Thyroid gland (tissue), 4 donors: ENCODE measurements around the gene PRKCZ. TPM values are rescaled to one million over a fixed set of nuclear protein-coding genes. Genes with fewer than 3 reads are reported as not detected.

Source experiments
- DNase-seq, 2 donors: peaks; one replicate each; pipeline ENCODE4 v3.0.0-alpha.2; 2019
- H3K27ac ChIP-seq, 3 donors: fragments of 200-600 bp; sonication (generic); 1 replicate in 2 of 3; 2 replicates in 1 of 3; pipeline ENCODE4 v1.5.1; 2016 to 2019; ENCODE audit warnings: mild to moderate bottlenecking in 1 of 3, moderate library complexity in 1 of 3
- H3K27me3 ChIP-seq: fragments of 200-600 bp; sonication (generic); one replicate; pipeline ENCODE4 v1.5.1; 2019
- H3K36me3 ChIP-seq, 2 donors: fragments of 200-600 bp; sonication (generic); one replicate each; pipeline ENCODE4 v1.5.1; 2016 to 2019
- H3K4me1 ChIP-seq, 2 donors: fragments of 200-600 bp; sonication (generic); one replicate each; pipeline ENCODE4 v1.5.1; 2017 to 2019
- H3K4me3 ChIP-seq, 3 donors: fragments of 200-600 bp; sonication (generic); replicated peaks in 1 of 3; 1 replicate in 2 of 3; 2 replicates in 1 of 3; pipeline ENCODE4 v1.5.1; 2016; ENCODE audit warnings: mild to moderate bottlenecking in 1 of 3
- H3K9me3 ChIP-seq: fragments of 200-600 bp; sonication (generic); one replicate; pipeline ENCODE4 v1.5.1; 2017
- CTCF ChIP-seq, 6 experiments: fragments of 200-600 bp in 3 of 6; fragments of 450-650 bp in 3 of 6; sonication (generic) in 3 of 6; IDR thresholded peaks; one replicate each; pipeline ENCODE4 v1.5.1; 2016 to 2019; ENCODE audit warnings: antibody characterized with exemption in 6 of 6, mild to moderate bottlenecking in 2 of 6, inconsistent platforms in 1 of 6, moderate library complexity in 1 of 6
- POLR2A ChIP-seq, 2 donors: fragments of 450-650 bp; IDR thresholded peaks; one replicate each; pipeline ENCODE4 v1.6.1; 2017; ENCODE audit warnings: antibody characterized with exemption in 2 of 2, mild to moderate bottlenecking in 2 of 2, moderate library complexity in 1 of 2
- WGBS, 2 donors: methylation state at CpG; one replicate each; pipeline ENCODE4 v1.1.5; 2017; 5-methylcytosine and 5-hydroxymethylcytosine counted together
- intact Hi-C: fragments of 100-400 bp; cut with DNase I; formaldehyde crosslinking; loops from one replicate; pipeline ENCODE4 v1.15.1; 2023
- total RNA-seq, 4 donors: library from RNA; depleted of rRNA; stranded (reverse); fragments of >200 nt; gene quantifications; one replicate each; pipeline ENCODE4 v1.2.3, GENCODE V29; 2016

The PRKCZ gene
- total RNA-seq, 4 donors from 2014 or later: 33.6 to 53.0 (median 44.3) TPM

DNA sequence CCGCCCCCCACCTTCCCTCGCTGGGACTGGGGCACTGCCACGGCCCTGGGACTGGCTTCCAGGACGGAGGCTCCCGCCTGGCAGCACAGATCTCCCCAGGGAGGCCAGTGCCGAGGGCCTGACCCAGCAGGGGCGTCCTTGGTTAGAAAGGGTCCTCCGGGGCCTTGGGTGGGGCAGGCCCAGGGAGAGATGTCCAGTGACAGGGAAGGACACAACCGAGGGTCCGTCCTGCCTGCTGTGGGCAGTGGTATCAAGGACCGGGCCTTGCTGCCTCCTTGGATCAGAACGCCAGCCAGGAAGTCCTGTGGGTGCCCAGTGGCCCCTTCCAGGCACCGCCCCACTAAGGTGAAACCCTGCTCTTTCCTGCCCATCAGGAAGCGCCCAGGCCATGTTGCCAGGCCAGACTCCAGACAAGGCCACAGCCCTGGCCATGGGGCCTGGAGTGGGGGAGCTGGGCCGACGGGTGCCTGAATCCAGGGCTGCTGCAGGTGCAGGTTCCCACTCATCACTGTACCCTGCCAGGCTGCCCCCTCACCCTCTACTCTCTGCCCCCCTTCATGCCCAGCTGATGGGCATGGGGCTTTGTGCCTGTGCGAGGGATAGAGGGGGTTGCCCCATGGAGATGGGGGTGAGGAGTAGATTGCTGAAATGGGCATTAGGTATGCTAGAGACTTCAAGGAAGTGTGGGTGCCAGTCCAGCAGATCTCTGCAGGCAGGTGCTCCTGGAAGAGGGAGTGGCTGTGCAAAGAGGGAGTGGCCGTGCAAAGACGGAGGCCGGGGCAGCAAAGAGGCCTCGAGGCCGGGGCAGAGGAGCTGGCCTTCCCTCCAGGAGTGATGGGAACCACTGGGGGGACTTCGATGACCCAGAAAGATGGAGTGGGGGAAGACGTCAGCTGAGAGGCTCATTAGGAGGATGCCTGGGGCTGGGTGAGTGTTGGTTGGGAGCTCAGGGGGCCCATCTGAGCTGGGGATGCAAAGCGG, 2.2 kb upstream of the PRKCZ start:
- H3K27me3 ChIP-seq: no peaks in the 10 kb centered on the region
- no peak for TF ChIP-seq CTCF (IDR thresholded peaks at IDR 0.05)
- no peak for TF ChIP-seq POLR2A (IDR thresholded peaks at IDR 0.05)
- no peak for DNase-seq
- intact Hi-C loops: loop anchor here (5.0 kb wide), 1 partner anchor 101 kb away; no protein-coding TSS in a partner anchor
- 77 to 84% methylated on average over 12 to 17 of the region's 25 CpGs for WGBS, 2 donors
- no peak overlapping the region for H3K27ac ChIP-seq
- H3K36me3 ChIP-seq: no peaks in the 10 kb centered on the region
- peaks cover 22 to 25% of the 10 kb centered on the region in 2 donors for H3K4me1 ChIP-seq
- no peak overlapping the region for H3K4me3 ChIP-seq
- H3K9me3 ChIP-seq: no peaks in the 10 kb centered on the region

- intact Hi-C loops: loop anchor here (5.0 kb wide), 1 partner anchor 102 kb away; no protein-coding TSS in a partner anchor
- no peak for TF ChIP-seq POLR2A (IDR thresholded peaks at IDR 0.05)
- peak in 4 of 6 experiments; percentile 55 to 64 (median 62) for TF ChIP-seq CTCF (IDR thresholded peaks at IDR 0.05)
- H3K4me3 ChIP-seq: peak overlapping the region; percentile 15 to 84 (median 61)
These were observed 940 bp upstream of the PRKCZ start for GRCh38 chr1:2049225-2049717.

GRCh38 chr1:2050461-2050792, 216 bp downstream of the PRKCZ start:
- WGBS, 2 donors: no CpG with 5 or more reads among the region's 51 CpGs
- Histone ChIP-seq H3K27me3 (no peaks in the 10 kb centered on the region), H3K4me1 (peaks cover 14 to 22% of the 10 kb centered on the region in 2 donors), H3K4me3 (peak overlapping the region; percentile 18 to 84 (median 46)), H3K27ac (peak overlapping the region in 2 of 3 donors; percentile 53 to 68), H3K9me3 (no peaks in the 10 kb centered on the region), H3K36me3 (no peaks in the 10 kb centered on the region)
- TF ChIP-seq POLR2A (IDR thresholded peaks at IDR 0.05) (no peak), CTCF (IDR thresholded peaks at IDR 0.05) (no peak)
- intact Hi-C loops: loop anchor here (10.0 kb wide), 1 partner anchor 124 kb away; no protein-coding TSS in a partner anchor
- no peak for DNase-seq

More at GRCh38 chr1:2049225-2049717, 940 bp upstream of the PRKCZ start:
- 30 to 43% methylated on average over 14 of the region's 14 CpGs for WGBS, 2 donors
- Histone ChIP-seq H3K27ac (peak overlapping the region; percentile 58 to 84 (median 82)), H3K27me3 (no peaks in the 10 kb centered on the region), H3K4me1 (peaks cover 22 to 25% of the 10 kb centered on the region in 2 donors), H3K36me3 (no peaks in the 10 kb centered on the region), H3K9me3 (no peaks in the 10 kb centered on the region)
- DNase-seq: peak; percentile 66 to 68

- H3K9me3 ChIP-seq: no peaks in the 10 kb centered on the region
- peak; percentile 32 to 35 for DNase-seq
- H3K4me3 ChIP-seq: peak overlapping the region; percentile 18 to 84 (median 46)
- WGBS, 2 donors: 10 to 15% methylated on average over 26 to 48 of the region's 84 CpGs
- no peaks in the 10 kb centered on the region for H3K27me3 ChIP-seq
- peaks cover 14 to 22% of the 10 kb centered on the region in 2 donors for H3K4me1 ChIP-seq
- H3K27ac ChIP-seq: peak overlapping the region in 2 of 3 donors; percentile 53 to 68
- TF ChIP-seq POLR2A (IDR thresholded peaks at IDR 0.05) (no peak), CTCF (IDR thresholded peaks at IDR 0.05) (no peak)
- no peaks in the 10 kb centered on the region for H3K36me3 ChIP-seq
- intact Hi-C loops: loop anchor here (10.0 kb wide), 1 partner anchor 124 kb away; no protein-coding TSS in a partner anchor
These were observed 827 bp downstream of the PRKCZ start for GRCh38 chr1:2050793-2051682.
